GM12878 (cell line): ENCODE measurements around the gene ACSM5. TPM values are rescaled to one million over a fixed set of nuclear protein-coding genes. Genes with fewer than 3 reads are reported as not detected.

Experiments
- ATAC-seq: fragments of 200-7000 bp; cut with Tn5 transposase; 3 replicates; pipeline ENCODE4 v1.9.1; 2020; ENCODE audit warnings: mild to moderate bottlenecking, moderate library complexity
- BruUV-seq: library from RNA; stranded (reverse); fragments of 400-500 nt; replicated peaks from 2 replicates; lab custom pipeline; 2021; lab: Mats Ljungman, UMichigan
- CTCF ChIA-PET: fragments of 300-600 bp; sonication (Branson Sonifier 250); formaldehyde crosslinking; extraction: SDS; loops from one replicate; lab custom pipeline; 2021; ENCODE audit warnings: inconsistent platforms; lab: Yijun Ruan, JAX
- POLR2A ChIA-PET: fragments of 350-600 bp; formaldehyde crosslinking; extraction: SDS; loops from one replicate; lab custom pipeline; 2021; ENCODE audit warnings: inconsistent platforms; lab: Charles Lee
- RAD21 ChIA-PET: fragments of 300-600 bp; sonication (Branson Sonifier 250); formaldehyde crosslinking; loops from one replicate; lab custom pipeline; 2023; ENCODE audit warnings: antibody characterized with exemption; ENCODE audit not compliant: unreplicated experiment; lab: Charles Lee
- SMC1A ChIA-PET: fragments of 300-600 bp; sonication (Branson Sonifier 250); formaldehyde crosslinking; loops from one replicate; lab custom pipeline; 2023; ENCODE audit not compliant: unreplicated experiment, uncharacterized antibody; lab: Charles Lee
- DNase-seq: peaks from one replicate; pipeline ENCODE4 v3.0.0-alpha.2; 2011; ENCODE audit warnings: low read depth, low spot score
- FAIRE-seq: peaks from 3 replicates; lab custom pipeline; 2011; peaks lifted over from hg19 to GRCh38; lab: Jason Lieb, UNC
- H2AFZ ChIP-seq: 2 replicates; pipeline ENCODE4 v1.6.0; 2011; ENCODE audit warnings: low read depth, low read length, control low read depth; ENCODE audit not compliant: control insufficient read depth
- H3K27ac ChIP-seq: 2 replicates; pipeline ENCODE4 v1.5.1; 2011; ENCODE audit warnings: control low read depth; ENCODE audit not compliant: control insufficient read depth, insufficient read depth
- H3K27me3 ChIP-seq, 2 experiments: replicated peaks in 1 of 2; 2 replicates each; pipeline versions ENCODE4 v1.6.0 to v1.6.1; 2011; ENCODE audit warnings: low read length in 1 of 2; ENCODE audit not compliant: control insufficient read depth in 2 of 2, insufficient read depth in 2 of 2
- H3K36me3 ChIP-seq, 2 experiments: 2 replicates each; pipeline ENCODE4 v1.5.1; 2011; ENCODE audit warnings: low read length in 1 of 2; ENCODE audit not compliant: control insufficient read depth in 2 of 2, insufficient read depth in 2 of 2
- H3K4me1 ChIP-seq: 2 replicates; pipeline ENCODE4 v1.6.1; 2011; ENCODE audit warnings: mild to moderate bottlenecking, low read length, moderate library complexity, mixed read lengths; ENCODE audit not compliant: control insufficient read depth, insufficient read depth
- H3K4me2 ChIP-seq: 2 replicates; pipeline ENCODE4 v1.6.0; 2011; ENCODE audit warnings: control low read depth; ENCODE audit not compliant: control insufficient read depth, insufficient read depth
- H3K4me3 ChIP-seq: fragments of 200-600 bp; sonication (generic); 2 replicates; pipeline ENCODE4 v1.5.1; 2016
- H3K79me2 ChIP-seq: 2 replicates; pipeline ENCODE4 v1.6.0; 2011; ENCODE audit warnings: low read length; ENCODE audit not compliant: control insufficient read depth, insufficient read depth
- H3K9ac ChIP-seq: 2 replicates; pipeline ENCODE4 v1.8.0; 2011; ENCODE audit warnings: low read length, control low read depth, mixed read lengths; ENCODE audit not compliant: control insufficient read depth, insufficient read depth
- H3K9me3 ChIP-seq: replicated peaks from 3 replicates; pipeline ENCODE4 v1.5.1; 2011; ENCODE audit warnings: mild to moderate bottlenecking, low read length; ENCODE audit not compliant: control insufficient read depth, insufficient read depth
- H4K20me1 ChIP-seq: 2 replicates; pipeline ENCODE4 v1.6.0; 2011; ENCODE audit not compliant: control insufficient read depth, insufficient read depth
- BACH1 ChIP-seq: fragments of 450-650 bp; IDR thresholded peaks from 2 replicates; pipeline ENCODE4 v1.6.1; 2017; ENCODE audit warnings: mild to moderate bottlenecking, borderline replicate concordance
- CEBPB ChIP-seq, 2 experiments: fragments of 150-350 bp in 1 of 2; IDR thresholded peaks; 2 replicates each; pipeline ENCODE4 v1.6.1; 2012 to 2014; ENCODE audit warnings: low read depth in 2 of 2, low read length in 2 of 2, borderline replicate concordance in 1 of 2, inconsistent platforms in 1 of 2
- CREM ChIP-seq: IDR thresholded peaks from 2 replicates; pipeline ENCODE4 v1.6.1; 2014; ENCODE audit warnings: antibody characterized with exemption, low read depth
- DPF2 ChIP-seq: fragments of 450-650 bp; IDR thresholded peaks from 2 replicates; pipeline ENCODE4 v1.6.1; 2017; ENCODE audit warnings: mild to moderate bottlenecking
- EZH2 ChIP-seq: IDR thresholded peaks from 2 replicates; pipeline ENCODE4 v1.6.1; 2012; ENCODE audit warnings: low read depth, mild to moderate bottlenecking, control low read depth, inconsistent platforms, low read length, borderline replicate concordance; ENCODE audit not compliant: control insufficient read depth
- FOS ChIP-seq: IDR thresholded peaks from 3 replicates; pipeline ENCODE4 v1.6.1; 2011; ENCODE audit warnings: borderline replicate concordance; ENCODE audit not compliant: insufficient read length; ENCODE audit errors: extremely low read depth
- HDAC6 ChIP-seq: fragments of 200-600 bp; sonication (generic); IDR thresholded peaks from one replicate; pipeline ENCODE4 v1.8.0; 2017; ENCODE audit warnings: antibody characterized with exemption; ENCODE audit not compliant: unreplicated experiment
- IKZF2 ChIP-seq, 2 experiments: fragments of 450-650 bp; IDR thresholded peaks; 2 replicates each; pipeline ENCODE4 v1.6.1; 2017; ENCODE audit warnings: mild to moderate bottlenecking in 2 of 2, moderate library complexity in 2 of 2
- NR2C1 ChIP-seq: fragments of 450-650 bp; IDR thresholded peaks from 2 replicates; pipeline ENCODE4 v1.6.1; 2017; ENCODE audit warnings: antibody characterized with exemption, mild to moderate bottlenecking, moderate library complexity
- RUNX3 ChIP-seq: IDR thresholded peaks from 2 replicates; pipeline ENCODE4 v1.6.1; 2012; ENCODE audit warnings: low read length, inconsistent platforms
- SMC3 ChIP-seq: IDR thresholded peaks from 2 replicates; pipeline ENCODE4 v1.6.1; 2011; ENCODE audit warnings: low read length, improper control_type of control experiment, borderline replicate concordance
- SRF ChIP-seq, 2 experiments: IDR thresholded peaks; 2 replicates each; pipeline ENCODE4 v1.6.1; 2011; ENCODE audit warnings: low read depth in 2 of 2, low read length in 2 of 2, mild to moderate bottlenecking in 1 of 2, moderate library complexity in 1 of 2
- TARDBP ChIP-seq: IDR thresholded peaks from 2 replicates; pipeline ENCODE4 v1.6.1; 2016; ENCODE audit warnings: borderline replicate concordance
- WGBS: methylation state at CpG from one replicate; pipeline ENCODE4 v1.1.6; 2016; ENCODE audit warnings: low lambda C conversion rate; ENCODE audit not compliant: insufficient replicate concordance, insufficient coverage; ENCODE audit errors: missing lambda C conversion rate; 5-methylcytosine and 5-hydroxymethylcytosine counted together
- in situ Hi-C: fragments of 300-500 bp; cut with MboI; formaldehyde crosslinking; loops from 9 replicates; pipeline ENCODE4 v1.14.3; 2018; ENCODE audit warnings: mixed read lengths
- intact Hi-C: fragments of 100-400 bp; cut with micrococcal nuclease; formaldehyde crosslinking; loops from one replicate; pipeline ENCODE4 v1.14.2; 2022; ENCODE audit not compliant: unreplicated experiment
- polyA plus RNA-seq, 11 experiments: library from polyadenylated mRNA; depleted of rRNA in 4 of 11; unstranded in 6 of 11; stranded (reverse) in 5 of 11; fragments of >200 nt; fragmentation: Nextera tagmentation in 4 of 11; fragmentation: Illumina TruSeq in 1 of 11; extraction: Ambion mirVana in 4 of 11; extraction: Trizol in 1 of 11; gene quantifications; 1 replicate in 1 of 11; 2 replicates in 10 of 11; pipeline versions ENCODE4 v1.2.1 to v1.2.3, GENCODE V29; 2011 to 2016; ENCODE audit warnings: inconsistent platforms in 2 of 11, missing spikeins in 2 of 11, low read depth in 1 of 11
- total RNA-seq, 4 experiments: library from RNA; depleted of rRNA in 3 of 4; stranded (reverse); fragments of >200 nt in 3 of 4; fragmentation: Illumina TruSeq in 1 of 4; extraction: Trizol in 1 of 4; gene quantifications; 2 replicates each; pipeline versions ENCODE4 v1.2.1 to v1.2.3, GENCODE V29; 2013 to 2021
- TF ChIP-seq, protein P1 (sequence below): fragments of 450-650 bp; IDR thresholded peaks from 2 replicates; pipeline ENCODE4 v1.6.1; 2017; ENCODE audit warnings: antibody characterized with exemption, mild to moderate bottlenecking, moderate library complexity

The ACSM5 gene
- total and polyA plus RNA-seq, 10 of the 15 experiments (the other 5 are each of a cell fraction or from before 2014, with no cell fraction given), result 0.07 to 0.54 (median 0.26) TPM; not detected in 3

DNA sequence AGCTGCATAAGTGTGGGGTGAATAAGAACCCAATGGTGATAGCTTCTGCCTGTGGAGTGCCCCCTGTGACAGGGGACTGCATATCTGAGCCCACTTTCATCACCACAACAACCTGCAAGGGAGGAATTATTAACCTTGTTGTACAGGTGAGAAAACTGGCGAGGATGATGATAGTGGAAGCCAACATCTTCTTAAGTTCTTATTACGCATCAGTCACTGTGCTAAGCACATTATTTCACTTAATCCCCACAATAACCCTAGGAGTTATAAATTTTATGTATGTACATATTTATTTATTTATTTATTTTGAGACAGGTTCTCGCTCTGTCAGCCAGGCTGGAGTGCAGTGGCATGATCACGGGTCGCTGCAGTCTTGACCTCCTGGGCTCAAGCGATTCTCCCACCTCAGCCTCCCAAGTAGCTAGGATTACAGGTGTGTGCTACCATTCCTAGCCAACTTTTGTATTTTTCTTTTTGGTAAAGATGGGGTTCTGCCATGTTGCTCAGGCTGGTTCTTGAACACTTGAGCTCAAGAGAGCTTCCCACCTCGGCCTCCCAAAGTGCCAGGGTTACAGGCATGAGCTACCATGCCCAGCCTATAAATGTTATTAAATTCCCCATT, 12.4 kb upstream of the ACSM5 start (continued):
- no peak for TF ChIP-seq FOS
- TF ChIP-seq EZH2, result no peak
- no peak for TF ChIP-seq HDAC6
- TF ChIP-seq, all 136 proteins: peak for 0

DNA sequence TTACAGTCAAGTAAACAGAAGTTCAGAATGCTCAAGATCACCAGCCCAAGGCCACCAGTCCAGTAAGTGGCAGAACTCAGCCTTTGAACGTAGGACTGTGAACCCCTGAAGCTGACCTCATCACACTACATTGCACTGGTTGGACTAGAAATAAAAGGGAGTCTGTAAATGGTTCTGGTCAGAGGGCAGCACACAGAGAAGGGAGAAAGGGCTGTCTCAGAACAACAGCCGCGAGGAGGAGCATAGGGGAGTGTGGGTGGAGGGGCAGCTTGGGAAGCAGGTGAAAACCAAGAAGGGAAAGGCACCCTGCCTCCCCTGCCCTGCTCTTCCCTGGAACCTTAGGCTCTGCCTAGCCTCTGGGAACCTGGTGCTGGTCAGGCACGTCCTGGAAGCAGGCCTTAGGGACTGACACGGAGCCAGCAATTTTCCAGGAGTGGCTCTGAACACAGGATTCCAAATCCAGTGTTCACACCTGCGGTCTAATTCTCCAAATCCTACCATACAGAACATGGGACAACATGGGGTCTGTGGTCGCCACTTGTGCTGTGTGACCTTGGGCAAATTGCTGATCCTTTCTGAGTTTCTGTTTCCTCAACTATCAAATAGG, 11.8 kb upstream of the ACSM5 start:
- RAD21 ChIA-PET, result no interaction called here
- Histone ChIP-seq H3K4me1 (no peaks in the 10 kb centered on the region), H2AFZ (no peak overlapping the region), H3K4me2 (no peak overlapping the region), H3K27me3 (no peaks in the 10 kb centered on the region; a peak in 1 of 4 replicates), H3K79me2 (no peaks in the 10 kb centered on the region), H3K27ac (no peak overlapping the region), H4K20me1 (no peaks in the 10 kb centered on the region), H3K9me3 (no peaks in the 10 kb centered on the region), H3K36me3 (no peaks in the 10 kb centered on the region), H3K9ac (no peak overlapping the region)
- POLR2A ChIA-PET, result no interaction called here
- WGBS, result 22% methylated on average over 7 of the region's 7 CpGs
- CTCF ChIA-PET, result interaction anchor here (3.8 kb wide), 1 partner anchor 12 kb away, joined by 15 read pairs; no protein-coding TSS in a partner anchor
- FAIRE-seq (no peak), DNase-seq (no peak)
- no TSS peak for BruUV-seq
- SMC1A ChIA-PET, result no interaction called here
- intact Hi-C loops, result no loop called here
- TF ChIP-seq BACH1, result no peak
- TF ChIP-seq, all 136 proteins: peak for 0
- no peak for ATAC-seq
- in situ Hi-C loops, result no loop called here
- no peak overlapping the region for H3K4me3 ChIP-seq

DNA sequence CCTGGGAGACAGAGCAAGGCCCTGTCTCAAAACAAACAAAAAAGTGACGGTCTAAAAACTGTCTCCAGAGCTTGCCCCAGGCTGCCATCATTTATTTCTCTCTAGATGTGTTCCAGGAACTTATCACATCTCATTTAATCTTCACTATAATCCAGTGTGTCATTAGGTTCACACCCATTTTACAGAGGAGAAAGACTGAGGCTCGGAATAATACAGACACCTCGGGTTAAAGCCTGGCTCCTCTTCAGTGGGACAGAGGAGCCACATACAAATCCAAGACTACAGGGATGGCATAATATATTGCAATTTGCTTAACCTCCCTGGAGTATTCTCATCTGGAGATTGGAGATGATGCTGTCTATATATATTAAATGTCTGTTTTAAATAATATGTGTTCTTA, 10.7 kb upstream of the ACSM5 start:
- no peaks in the 10 kb centered on the region; a peak in 1 of 4 replicates for H3K27me3 ChIP-seq
- H3K9ac ChIP-seq, result no peak overlapping the region
- SMC1A ChIA-PET, result no interaction called here
- no peaks in the 10 kb centered on the region for H4K20me1 ChIP-seq
- H3K36me3 ChIP-seq, result no peaks in the 10 kb centered on the region
- H3K27ac ChIP-seq, result no peak overlapping the region
- no peaks in the 10 kb centered on the region for H3K9me3 ChIP-seq
- no peak for ATAC-seq
- RAD21 ChIA-PET, result no interaction called here
- intact Hi-C loops (no loop called here), in situ Hi-C loops (no loop called here)
- no TSS peak for BruUV-seq
- H3K4me1 ChIP-seq, result no peaks in the 10 kb centered on the region
- H3K4me3 ChIP-seq, result no peak overlapping the region
- WGBS, result 33% methylated on average over 3 of the region's 3 CpGs
- CTCF ChIA-PET, result interaction anchor here (3.8 kb wide), 1 partner anchor 13 kb away, joined by 15 read pairs; no protein-coding TSS in a partner anchor
- POLR2A ChIA-PET, result no interaction called here
- H3K79me2 ChIP-seq, result no peaks in the 10 kb centered on the region
- no peak overlapping the region for H3K4me2 ChIP-seq
- no peak for DNase-seq
- no peak overlapping the region for H2AFZ ChIP-seq
- FAIRE-seq, result no peak
- TF ChIP-seq CREM, result no peak
- TF ChIP-seq, protein P1, sequence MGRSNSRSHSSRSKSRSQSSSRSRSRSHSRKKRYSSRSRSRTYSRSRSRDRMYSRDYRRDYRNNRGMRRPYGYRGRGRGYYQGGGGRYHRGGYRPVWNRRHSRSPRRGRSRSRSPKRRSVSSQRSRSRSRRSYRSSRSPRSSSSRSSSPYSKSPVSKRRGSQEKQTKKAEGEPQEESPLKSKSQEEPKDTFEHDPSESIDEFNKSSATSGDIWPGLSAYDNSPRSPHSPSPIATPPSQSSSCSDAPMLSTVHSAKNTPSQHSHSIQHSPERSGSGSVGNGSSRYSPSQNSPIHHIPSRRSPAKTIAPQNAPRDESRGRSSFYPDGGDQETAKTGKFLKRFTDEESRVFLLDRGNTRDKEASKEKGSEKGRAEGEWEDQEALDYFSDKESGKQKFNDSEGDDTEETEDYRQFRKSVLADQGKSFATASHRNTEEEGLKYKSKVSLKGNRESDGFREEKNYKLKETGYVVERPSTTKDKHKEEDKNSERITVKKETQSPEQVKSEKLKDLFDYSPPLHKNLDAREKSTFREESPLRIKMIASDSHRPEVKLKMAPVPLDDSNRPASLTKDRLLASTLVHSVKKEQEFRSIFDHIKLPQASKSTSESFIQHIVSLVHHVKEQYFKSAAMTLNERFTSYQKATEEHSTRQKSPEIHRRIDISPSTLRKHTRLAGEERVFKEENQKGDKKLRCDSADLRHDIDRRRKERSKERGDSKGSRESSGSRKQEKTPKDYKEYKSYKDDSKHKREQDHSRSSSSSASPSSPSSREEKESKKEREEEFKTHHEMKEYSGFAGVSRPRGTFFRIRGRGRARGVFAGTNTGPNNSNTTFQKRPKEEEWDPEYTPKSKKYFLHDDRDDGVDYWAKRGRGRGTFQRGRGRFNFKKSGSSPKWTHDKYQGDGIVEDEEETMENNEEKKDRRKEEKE, result no peak
- TF ChIP-seq CEBPB (IDR thresholded peaks at IDR 0.05; ENCODE audit: borderline replicate concordance in 1 of 2, low read depth in 2 of 2, low read length in 2 of 2), result no peak
- TF ChIP-seq SMC3, result no peak
- TF ChIP-seq DPF2, result no peak
- TF ChIP-seq TARDBP, result no peak
- TF ChIP-seq RUNX3, result no peak
- no peak for TF ChIP-seq SRF (IDR thresholded peaks at IDR 0.05; ENCODE audit: low read depth in 2 of 2, low read length in 2 of 2)
- no peak for TF ChIP-seq IKZF2 (IDR thresholded peaks at IDR 0.05)
- TF ChIP-seq NR2C1, result no peak
